ENCODE measurements around the gene PRKD2. TPM values are rescaled to one million over a fixed set of nuclear protein-coding genes. Genes with fewer than 3 reads are reported as not detected.
A peak's percentile ranks its signal among the peaks of the same experiment; 100 is the strongest.
"Not testable (repeated sequence)": the region's sequence is repeated elsewhere in the genome, so short reads cannot be mapped to it uniquely, and the experiment has no call there.

The PRKD2 gene
- total RNA-seq, 2 experiments from 2014 or later: 78.8 to 84.4 TPM

DNA sequence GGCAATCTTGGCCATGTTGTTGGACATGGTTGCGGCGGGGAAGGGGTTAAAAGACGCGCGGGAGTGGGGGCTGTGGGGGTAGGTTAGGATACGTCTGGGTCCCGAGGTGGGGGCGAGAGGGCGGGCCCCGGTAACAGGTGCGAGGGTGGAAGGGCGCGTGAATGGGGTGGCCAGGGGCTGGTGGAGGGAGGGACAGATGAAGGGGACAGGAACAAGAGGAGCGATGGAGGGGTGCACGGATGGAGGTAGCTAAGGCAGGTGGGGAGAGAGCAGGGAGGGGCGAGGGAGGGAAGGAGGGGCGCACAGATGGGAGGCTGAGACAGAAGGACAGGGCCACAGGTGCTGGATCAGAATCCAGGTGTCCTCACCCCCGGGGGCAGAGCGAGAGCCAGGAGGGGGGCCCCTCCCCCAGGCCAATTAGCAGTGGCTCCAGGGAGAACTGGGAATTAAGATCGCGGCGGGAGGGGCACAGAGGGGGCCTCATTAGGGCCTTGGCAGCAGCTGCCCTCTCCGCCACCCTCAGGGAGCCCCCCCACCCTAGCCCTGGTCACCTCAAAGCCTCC is 82.2 kb downstream of the PRKD2 start:
- H3K36me3 Mint-ChIP-seq: no peaks in the 10 kb centered on the region
- no peak for DNase-seq
- POLR2A ChIA-PET: interaction anchor here (0.7 to 1.2 kb wide), 2 partner anchors 27 to 34 kb away, joined by 3 to 6 read pairs; partner anchors contain the start of gene CALM3
- intact Hi-C loops (cut with micrococcal nuclease): loop anchor here (1.0 kb wide), 4 partner anchors 9 to 33 kb away; partner anchors contain the start of genes CALM3, DACT3 and PTGIR
- no peak overlapping the region for H3K27ac Mint-ChIP-seq
- no peaks in the 10 kb centered on the region for H3K9me3 Mint-ChIP-seq
- peaks cover 20% of the 10 kb centered on the region for H3K4me1 Mint-ChIP-seq (ENCODE audit: low read depth)
- H3K4me3 Mint-ChIP-seq: peak overlapping the region; percentile 61
- H3K27me3 Mint-ChIP-seq: no peaks in the 10 kb centered on the region
- CTCF ChIA-PET: interaction anchor here (1.7 to 3.0 kb wide), 2 partner anchors 20 to 27 kb away, joined by 14 read pairs; partner anchors contain the start of gene DACT3

- CTCF ChIA-PET: interaction anchor here (0.9 to 3.0 kb wide), 7 partner anchors 12 to 120 kb away, joined by 3 to 14 read pairs (median 4); partner anchors contain the start of genes CALM3 and DACT3
- POLR2A ChIA-PET: interaction anchor here (1.2 kb wide), 1 partner anchor 33 kb away, joined by 6 read pairs; the partner anchor contains the start of gene CALM3
- peaks cover 20% of the 10 kb centered on the region for H3K4me1 Mint-ChIP-seq (ENCODE audit: low read depth)
- H3K27me3 Mint-ChIP-seq: no peaks in the 10 kb centered on the region
- H3K4me3 Mint-ChIP-seq: peak overlapping the region; percentile 76
- intact Hi-C loops (cut with micrococcal nuclease): loop anchor here (1.0 kb wide), 4 partner anchors 9 to 33 kb away; partner anchors contain the start of genes CALM3, DACT3 and PTGIR
- peak; percentile 99 for DNase-seq
- H3K27ac Mint-ChIP-seq: peak overlapping the region; percentile 40
- no peaks in the 10 kb centered on the region for H3K9me3 Mint-ChIP-seq
- H3K36me3 Mint-ChIP-seq: no peaks in the 10 kb centered on the region
These were observed 82.8 kb downstream of the PRKD2 start for GRCh38 chr19:46634045-46634655.

DNA sequence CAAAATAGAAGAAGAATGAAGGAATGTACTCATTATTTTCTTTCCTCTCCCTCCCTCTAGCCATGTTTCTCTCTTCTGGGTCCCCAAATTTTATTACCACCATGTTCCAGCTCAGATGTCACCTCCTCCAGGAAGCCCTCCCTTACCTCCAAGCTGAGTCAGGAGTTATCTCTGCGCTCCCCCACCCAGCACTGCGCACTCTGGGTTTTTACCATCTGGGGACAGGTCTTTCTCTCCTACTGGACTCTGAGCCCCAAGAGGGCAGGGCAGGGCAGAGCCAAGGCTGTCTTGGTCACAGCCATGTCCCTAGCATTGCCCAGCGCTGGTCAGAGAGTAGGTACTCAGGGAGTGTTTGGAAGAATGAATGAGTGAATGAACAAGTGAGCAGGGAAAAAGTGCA is 83.8 kb downstream of the PRKD2 start:
- intact Hi-C loops (cut with micrococcal nuclease): no loop called here
- H3K36me3 Mint-ChIP-seq: no peaks in the 10 kb centered on the region
- H3K27me3 Mint-ChIP-seq: no peaks in the 10 kb centered on the region
- peak overlapping the region; percentile 76 for H3K4me3 Mint-ChIP-seq
- peaks cover 20% of the 10 kb centered on the region for H3K4me1 Mint-ChIP-seq (ENCODE audit: low read depth)
- peak overlapping the region; percentile 21 for H3K27ac Mint-ChIP-seq
- H3K9me3 Mint-ChIP-seq: no peaks in the 10 kb centered on the region
- CTCF ChIA-PET: interaction anchor here (1.1 to 3.0 kb wide), 6 partner anchors 11 to 121 kb away, joined by 3 to 14 read pairs (median 4); partner anchors contain the start of genes CALM3 and DACT3
- DNase-seq: no peak
- POLR2A ChIA-PET: no interaction called here

DNA sequence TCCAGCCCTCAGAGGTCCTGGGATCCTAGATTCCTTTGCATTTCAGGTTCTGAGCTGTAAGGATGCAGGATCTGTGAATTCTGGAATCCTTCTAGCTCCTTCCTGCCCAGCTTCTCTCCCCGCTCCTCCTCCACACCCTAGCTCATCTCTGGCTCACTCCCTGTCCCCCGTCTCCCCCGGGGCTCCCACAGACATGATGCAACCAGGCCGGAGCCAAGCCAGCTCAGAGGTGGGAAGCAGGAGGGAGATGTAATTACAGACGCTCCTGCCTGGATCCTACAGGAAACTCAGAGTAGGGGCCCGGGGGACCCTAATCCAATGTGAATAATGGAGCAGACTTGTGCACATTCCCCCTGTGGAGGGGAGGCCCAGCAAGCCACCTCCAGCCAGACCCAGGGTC is 85.4 kb downstream of the PRKD2 start:
- Mint-ChIP-seq H3K27ac (no peak overlapping the region), H3K9me3 (no peaks in the 10 kb centered on the region), H3K4me3 (no peak overlapping the region), H3K36me3 (no peaks in the 10 kb centered on the region), H3K27me3 (no peaks in the 10 kb centered on the region), H3K4me1 (ENCODE audit: low read depth) (peaks cover 20% of the 10 kb centered on the region)
- DNase-seq: no peak
- ChIA-PET POLR2A (interaction anchor here (1.1 kb wide), 1 partner anchor 83 kb away, joined by 3 read pairs; no protein-coding TSS in a partner anchor), CTCF (interaction anchor here (1.0 to 1.7 kb wide), 5 partner anchors 14 to 102 kb away, joined by 3 to 6 read pairs (median 3); no protein-coding TSS in a partner anchor)
- intact Hi-C loops (cut with micrococcal nuclease): no loop called here

- H3K27me3 Mint-ChIP-seq: no peaks in the 10 kb centered on the region
- DNase-seq: no peak
These were observed 86.2 kb downstream of the PRKD2 start for GRCh38 chr19:46630586-46631205.

DNA sequence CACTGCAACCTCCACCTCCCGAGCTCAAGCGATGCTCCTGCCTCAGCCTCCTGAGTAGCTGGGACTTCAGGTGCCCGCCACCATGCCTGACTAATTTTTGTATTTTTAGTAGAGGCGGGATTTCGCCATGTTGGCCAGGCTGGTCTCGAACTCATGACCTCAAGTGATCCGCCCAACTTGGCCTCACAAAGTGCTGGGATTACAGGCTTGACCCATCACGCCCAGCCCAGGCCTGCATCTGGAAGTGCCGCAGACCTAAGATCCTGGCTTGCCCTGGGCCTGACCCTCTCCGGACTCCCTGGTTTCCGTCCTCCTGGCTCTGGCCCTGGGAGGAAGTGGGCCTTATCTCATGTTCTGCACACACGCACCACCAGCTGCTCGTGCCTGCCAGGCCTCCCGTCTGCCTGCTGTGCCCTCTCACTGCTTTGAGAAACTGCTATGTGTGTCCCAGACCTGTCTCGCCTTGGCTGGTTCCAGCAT is 87.3 kb downstream of the PRKD2 start:
- H3K4me3 Mint-ChIP-seq: no peak overlapping the region
- peaks cover 22% of the 10 kb centered on the region for H3K4me1 Mint-ChIP-seq (ENCODE audit: low read depth)
- intact Hi-C loops (cut with micrococcal nuclease): no loop called here
- H3K9me3 Mint-ChIP-seq: no peaks in the 10 kb centered on the region
- ChIA-PET CTCF (interaction anchor here (0.8 to 1.0 kb wide), 2 partner anchors 15 to 32 kb away, joined by 3 to 4 read pairs; partner anchors contain the start of gene DACT3), POLR2A (interaction anchor here (0.6 kb wide), 1 partner anchor 29 kb away, joined by 4 read pairs; the partner anchor contains the start of gene CALM3)
- peaks cover 2% of the 10 kb centered on the region for H3K36me3 Mint-ChIP-seq
- no peak for DNase-seq
- no peaks in the 10 kb centered on the region for H3K27me3 Mint-ChIP-seq
- H3K27ac Mint-ChIP-seq: no peak overlapping the region

More at GRCh38 chr19:46630586-46631205, 86.2 kb downstream of the PRKD2 start:
- H3K36me3 Mint-ChIP-seq: no peaks in the 10 kb centered on the region
- ChIA-PET CTCF (interaction anchor here (1.0 to 1.7 kb wide), 3 partner anchors 14 to 18 kb away, joined by 3 to 6 read pairs (median 5); no protein-coding TSS in a partner anchor), POLR2A (no interaction called here)
- no peaks in the 10 kb centered on the region for H3K9me3 Mint-ChIP-seq
- intact Hi-C loops (cut with micrococcal nuclease): no loop called here
- H3K4me3 Mint-ChIP-seq: no peak overlapping the region
- H3K4me1 Mint-ChIP-seq (ENCODE audit: low read depth): peaks cover 19% of the 10 kb centered on the region
- no peak overlapping the region for H3K27ac Mint-ChIP-seq

DNA sequence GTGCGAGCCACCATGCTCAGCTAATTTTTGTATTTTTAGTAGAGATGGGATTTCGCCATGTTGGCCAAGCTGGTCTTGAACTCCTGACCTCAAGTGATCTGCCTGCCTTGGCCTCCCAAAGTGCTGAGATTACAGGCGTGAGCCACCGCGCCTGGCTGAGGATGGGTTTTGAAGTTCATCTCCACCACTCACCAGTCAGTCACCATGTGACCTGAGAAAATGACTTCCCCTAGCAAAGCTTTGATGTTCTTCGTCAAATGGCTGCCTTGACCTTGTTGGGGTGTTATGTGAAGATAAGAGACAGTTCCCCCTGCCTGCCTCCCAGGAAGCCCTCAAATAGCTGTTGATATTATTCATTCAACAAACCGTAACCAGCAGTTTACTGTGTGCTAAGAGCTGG is 87.9 kb downstream of the PRKD2 start:
- DNase-seq; POLR2A ChIA-PET; H3K9me3 Mint-ChIP-seq; H3K27me3 Mint-ChIP-seq; H3K36me3 Mint-ChIP-seq; H3K27ac Mint-ChIP-seq; intact Hi-C loops (cut with micrococcal nuclease); H3K4me3 Mint-ChIP-seq: not testable (repeated sequence)
- H3K4me1 Mint-ChIP-seq (ENCODE audit: low read depth): peaks cover 25% of the 10 kb centered on the region
- CTCF ChIA-PET: interaction anchor here (0.8 to 1.7 kb wide), 3 partner anchors 15 to 125 kb away, joined by 3 to 5 read pairs (median 4); partner anchors contain the start of gene DACT3

GRCh38 chr19:46626446-46626845 is 90.5 kb downstream of the PRKD2 start:
- Mint-ChIP-seq H3K27ac (no peak overlapping the region), H3K4me3 (no peak overlapping the region), H3K4me1 (ENCODE audit: low read depth) (peaks cover 24% of the 10 kb centered on the region), H3K9me3 (no peaks in the 10 kb centered on the region), H3K27me3 (no peaks in the 10 kb centered on the region), H3K36me3 (peaks cover 12% of the 10 kb centered on the region)
- intact Hi-C loops (cut with micrococcal nuclease): no loop called here
- ChIA-PET POLR2A (interaction anchor here (1.4 kb wide), 1 partner anchor 35 kb away, joined by 3 read pairs; the partner anchor contains the start of gene DACT3), CTCF (interaction anchor here (0.7 to 5.0 kb wide), 3 partner anchors 9 to 35 kb away, joined by 3 to 28 read pairs (median 3); no protein-coding TSS in a partner anchor)
- DNase-seq: no peak

GRCh38 chr19:46625731-46626130 is 91.2 kb downstream of the PRKD2 start:
- Mint-ChIP-seq H3K4me3 (no peak overlapping the region), H3K27ac (peak overlapping the region; percentile 74), H3K27me3 (no peaks in the 10 kb centered on the region), H3K36me3 (peaks cover 12% of the 10 kb centered on the region), H3K9me3 (no peaks in the 10 kb centered on the region), H3K4me1 (ENCODE audit: low read depth) (peaks cover 29% of the 10 kb centered on the region)
- CTCF ChIA-PET: interaction anchor here (0.7 to 5.0 kb wide), 3 partner anchors 9 to 36 kb away, joined by 3 to 28 read pairs (median 3); no protein-coding TSS in a partner anchor
- intact Hi-C loops (cut with micrococcal nuclease): loop anchor here (1.0 kb wide), 1 partner anchor 9 kb away; no protein-coding TSS in a partner anchor
- no peak for DNase-seq
- POLR2A ChIA-PET: interaction anchor here (1.1 to 1.4 kb wide), 2 partner anchors 31 to 35 kb away, joined by 3 read pairs; partner anchors contain the start of gene DACT3

DNA sequence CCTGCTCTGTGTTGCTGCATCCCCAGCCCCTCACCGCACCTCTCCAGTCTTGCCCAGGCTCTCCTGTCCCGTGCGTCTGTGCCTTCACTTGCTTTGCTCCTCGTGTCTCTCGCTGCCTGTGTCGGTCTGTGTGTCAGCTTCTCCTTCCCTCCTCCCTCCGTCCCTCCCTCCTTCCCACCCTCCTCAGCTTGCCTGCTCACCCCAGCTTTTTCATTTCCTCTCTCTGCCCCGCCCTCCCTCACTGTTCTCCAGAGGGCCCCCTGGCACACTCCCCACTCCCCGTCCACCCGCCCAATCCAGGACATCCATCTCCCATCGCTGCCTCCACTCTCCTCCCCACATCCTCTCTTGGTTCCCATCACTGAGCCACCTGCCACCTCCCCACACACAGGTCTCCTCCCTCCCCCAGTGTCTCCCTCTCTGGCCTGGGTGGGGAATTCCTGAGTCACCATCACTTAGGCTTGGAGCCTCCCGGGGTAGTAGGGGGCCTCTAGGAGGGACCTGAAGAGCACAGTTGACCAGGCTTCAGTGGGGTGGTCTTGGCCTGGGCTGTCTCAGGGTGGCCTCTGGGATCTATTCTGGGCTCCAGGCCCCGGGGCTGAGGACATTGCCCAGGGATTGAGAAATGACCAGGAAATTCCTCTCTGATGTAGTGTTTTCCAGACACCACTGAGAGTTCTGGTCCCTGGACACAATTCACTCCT is 91.8 kb downstream of the PRKD2 start, which contains the start of gene PTGIR:
PTGIR (minus strand) TSS at position 132 of the 704 bp plus-strand sequence. CDS start 864 bp downstream, outside the sequence.
- H3K4me3 Mint-ChIP-seq: peak within 1 kb of the TSS; percentile 76
- POLR2A ChIA-PET: interaction anchor here (1.0 to 1.4 kb wide), 5 partner anchors 8 to 36 kb away, joined by 3 to 4 read pairs (median 3); partner anchors contain the start of gene DACT3
- no peaks in the 10 kb centered on the region for H3K9me3 Mint-ChIP-seq

More for the DNA sequence above, 91.8 kb downstream of the PRKD2 start, which contains the start of gene PTGIR:
- Mint-ChIP-seq H3K27me3 (no peaks in the 10 kb centered on the region), H3K4me1 (ENCODE audit: low read depth) (peaks cover 36% of the 10 kb centered on the region), H3K36me3 (peaks cover 12% of the 10 kb centered on the region), H3K27ac (peak within 1 kb of the TSS; percentile 81)
- DNase-seq: peak; percentile 75
- intact Hi-C loops (cut with micrococcal nuclease): loop anchor here (1.0 kb wide), 1 partner anchor 9 kb away; no protein-coding TSS in a partner anchor
- CTCF ChIA-PET: interaction anchor here (5.0 kb wide), 1 partner anchor 12 kb away, joined by 28 read pairs; no protein-coding TSS in a partner anchor
